AG04450 (cell line): ENCODE measurements around the gene RWDD1. TPM values are rescaled to one million over a fixed set of nuclear protein-coding genes. Genes with fewer than 3 reads are reported as not detected.

ENCODE experiments used
- CTCF ChIA-PET: fragments of 300-600, 350-600 bp; formaldehyde crosslinking; extraction: SDS; loops from one replicate; lab custom pipeline; 2022; ENCODE audit warnings: antibody characterized with exemption, inconsistent platforms; lab: Charles Lee
- POLR2A ChIA-PET: fragments of 350-600 bp; formaldehyde crosslinking; extraction: SDS; loops from one replicate; lab custom pipeline; 2021; ENCODE audit warnings: antibody characterized with exemption, inconsistent platforms; lab: Yijun Ruan, JAX
- DNase-seq: peaks from one replicate; pipeline ENCODE4 v3.0.0-alpha.2; 2011; ENCODE audit warnings: low read depth, low spot score
- H3K27ac ChIP-seq: one replicate; pipeline ENCODE4 v1.5.1; 2012; ENCODE audit warnings: low read depth, low read length, control low read depth
- H3K27me3 ChIP-seq: one replicate; pipeline ENCODE4 v1.6.0; 2012; ENCODE audit warnings: low read length; ENCODE audit not compliant: control insufficient read depth, insufficient read depth
- H3K4me3 ChIP-seq: 2 replicates; pipeline ENCODE4 v1.5.1; 2011; ENCODE audit warnings: mild to moderate bottlenecking, low read depth, low read length, control low read depth
- H3K9me3 ChIP-seq: 2 replicates; pipeline ENCODE4 v1.5.1; 2012; ENCODE audit warnings: low read length; ENCODE audit not compliant: control insufficient read depth, insufficient read depth
- polyA plus RNA-seq: library from polyadenylated mRNA; depleted of rRNA; stranded (reverse); fragments of >200 nt; gene quantifications from 2 replicates; pipeline ENCODE4 v1.2.3, GENCODE V29; 2011
- TF ChIP-seq, protein P1 (sequence below): IDR thresholded peaks from 2 replicates; pipeline ENCODE4 v1.5.1; 2011; ENCODE audit warnings: low read depth, low read length, control low read depth, inconsistent platforms

RWDD1 gene
- polyA plus RNA-seq, 1 experiment: 56.9 TPM

DNA sequence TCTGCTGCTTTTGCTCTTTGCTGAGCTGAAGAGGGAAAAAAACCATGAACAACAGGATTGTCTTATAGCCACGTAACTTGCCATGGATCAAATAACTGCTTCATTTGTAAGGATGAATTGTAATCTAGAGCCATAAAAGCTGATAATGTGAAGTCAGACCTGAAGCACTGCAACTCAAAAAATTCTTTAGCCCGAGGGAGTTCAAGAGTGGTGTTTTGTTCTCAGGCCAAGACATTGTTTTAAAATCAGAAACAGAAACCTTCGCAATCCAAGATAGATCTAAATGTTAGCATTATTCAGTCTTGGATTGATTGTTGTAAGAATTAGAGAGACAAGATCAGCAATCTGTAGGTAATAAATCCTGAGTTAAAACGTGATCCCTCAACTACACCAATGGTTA is 25.7 kb upstream of the RWDD1 start, which contains the start of gene TRAPPC3L:
TSS of gene TRAPPC3L (minus strand) at position 34 of the 400 bp plus-strand sequence. CDS start 170 bp downstream, outside the sequence.
- CTCF ChIA-PET: interaction anchor here (0.8 to 1.2 kb wide), 4 partner anchors 10 to 328 kb away, joined by 3 to 7 read pairs (median 4); no protein-coding TSS in a partner anchor
- H3K4me3 ChIP-seq: no peak within 1 kb of the TSS
- TF ChIP-seq, protein P1, sequence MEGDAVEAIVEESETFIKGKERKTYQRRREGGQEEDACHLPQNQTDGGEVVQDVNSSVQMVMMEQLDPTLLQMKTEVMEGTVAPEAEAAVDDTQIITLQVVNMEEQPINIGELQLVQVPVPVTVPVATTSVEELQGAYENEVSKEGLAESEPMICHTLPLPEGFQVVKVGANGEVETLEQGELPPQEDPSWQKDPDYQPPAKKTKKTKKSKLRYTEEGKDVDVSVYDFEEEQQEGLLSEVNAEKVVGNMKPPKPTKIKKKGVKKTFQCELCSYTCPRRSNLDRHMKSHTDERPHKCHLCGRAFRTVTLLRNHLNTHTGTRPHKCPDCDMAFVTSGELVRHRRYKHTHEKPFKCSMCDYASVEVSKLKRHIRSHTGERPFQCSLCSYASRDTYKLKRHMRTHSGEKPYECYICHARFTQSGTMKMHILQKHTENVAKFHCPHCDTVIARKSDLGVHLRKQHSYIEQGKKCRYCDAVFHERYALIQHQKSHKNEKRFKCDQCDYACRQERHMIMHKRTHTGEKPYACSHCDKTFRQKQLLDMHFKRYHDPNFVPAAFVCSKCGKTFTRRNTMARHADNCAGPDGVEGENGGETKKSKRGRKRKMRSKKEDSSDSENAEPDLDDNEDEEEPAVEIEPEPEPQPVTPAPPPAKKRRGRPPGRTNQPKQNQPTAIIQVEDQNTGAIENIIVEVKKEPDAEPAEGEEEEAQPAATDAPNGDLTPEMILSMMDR: no peak
- H3K9me3 ChIP-seq: no peaks in the 10 kb centered on the region
- H3K27ac ChIP-seq: no peak within 1 kb of the TSS
- H3K27me3 ChIP-seq: no peaks in the 10 kb centered on the region
- POLR2A ChIA-PET: no interaction called here
- DNase-seq: no peak

DNA sequence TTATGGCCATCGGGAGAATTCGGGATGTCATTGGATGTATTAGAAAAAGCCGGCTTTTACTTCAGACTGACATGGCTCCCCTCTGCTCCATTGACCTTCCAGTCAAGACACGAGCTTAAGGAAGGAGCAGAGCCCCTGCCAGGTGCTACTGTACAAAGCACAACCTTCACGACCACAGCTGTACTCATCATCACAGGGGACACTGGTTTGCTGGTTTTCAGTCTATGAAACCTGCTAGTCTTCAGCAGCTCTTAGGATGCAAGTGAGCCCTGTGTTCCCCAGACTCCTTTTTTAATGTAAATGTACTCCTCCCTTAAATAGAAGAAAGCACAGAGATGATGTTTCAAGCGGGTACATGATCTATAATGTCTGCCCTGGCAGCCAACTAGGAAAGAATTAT is 23.9 kb upstream of the RWDD1 start:
- H3K9me3 ChIP-seq: no peaks in the 10 kb centered on the region
- DNase-seq: no peak
- H3K4me3 ChIP-seq: no peak overlapping the region
- TF ChIP-seq, protein P1: no peak
- POLR2A ChIA-PET: no interaction called here
- H3K27me3 ChIP-seq: no peaks in the 10 kb centered on the region
- no peak overlapping the region for H3K27ac ChIP-seq
- CTCF ChIA-PET: interaction anchor here (1.0 to 1.4 kb wide), 3 partner anchors 14 to 36 kb away, joined by 3 to 7 read pairs (median 3); partner anchors contain the start of gene CALHM5

DNA sequence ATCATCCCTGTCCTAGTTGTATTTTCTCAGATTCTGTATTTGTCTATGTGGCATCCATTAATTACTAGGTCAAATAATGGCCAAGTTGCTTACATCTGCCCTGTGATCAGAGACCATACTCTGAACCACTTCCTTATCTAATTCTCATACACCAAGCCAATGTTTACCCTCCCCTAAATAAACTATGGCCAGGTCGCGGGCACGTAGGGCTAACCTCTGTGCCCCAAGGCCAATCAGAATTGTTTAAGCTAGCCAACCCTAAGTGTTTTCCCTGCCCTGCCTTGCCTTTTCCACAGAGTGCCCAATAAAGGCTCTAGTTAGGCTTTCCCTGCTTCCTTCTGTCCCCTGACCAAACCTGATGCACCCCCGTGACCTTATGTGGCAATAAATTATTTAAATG is 20.5 kb upstream of the RWDD1 start:
- H3K4me3 ChIP-seq: no peak overlapping the region
- ChIA-PET CTCF (interaction anchor here (0.8 to 1.5 kb wide), 5 partner anchors 10 to 263 kb away, joined by 3 to 6 read pairs (median 3); partner anchors contain the start of gene CALHM5), POLR2A (no interaction called here)
- no peak for DNase-seq
- H3K9me3 ChIP-seq: no peaks in the 10 kb centered on the region
- no peaks in the 10 kb centered on the region for H3K27me3 ChIP-seq
- no peak overlapping the region for H3K27ac ChIP-seq
- TF ChIP-seq, protein P1: no peak

DNA sequence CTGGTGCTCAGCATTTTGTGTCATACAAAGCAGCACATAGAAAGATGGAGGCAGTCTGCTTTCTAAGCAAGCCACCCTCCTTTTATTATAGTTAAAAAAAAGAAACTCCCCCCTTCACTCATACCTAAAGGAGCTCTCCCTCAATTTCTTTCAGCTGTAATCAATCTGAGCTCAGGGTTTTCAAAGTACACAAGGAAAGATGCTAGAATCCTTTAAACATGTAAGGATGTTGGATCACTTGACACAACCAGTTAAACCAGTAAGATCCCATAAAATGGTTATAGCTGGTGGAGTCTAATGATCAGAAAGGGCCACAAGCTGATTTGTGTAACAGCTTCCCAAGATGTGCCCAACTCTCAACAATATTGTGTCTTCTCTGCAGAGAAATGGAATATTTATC is 17.9 kb upstream of the RWDD1 start, which contains the start of gene CALHM4:
TSS of gene CALHM4 (plus strand) at position 301 of the 400 bp plus-strand sequence. CDS start at position 344, 43 bp downstream.
- ChIA-PET POLR2A (no interaction called here), CTCF (interaction anchor here (0.5 to 8.7 kb wide), 7 partner anchors 12 to 284 kb away, joined by 3 to 160 read pairs (median 4); partner anchors contain the start of gene RWDD1)
- Histone ChIP-seq H3K4me3 (no peak within 1 kb of the TSS), H3K27me3 (no peaks in the 10 kb centered on the region), H3K27ac (no peak within 1 kb of the TSS), H3K9me3 (no peaks in the 10 kb centered on the region)
- DNase-seq: no peak
- TF ChIP-seq, protein P1: no peak

DNA sequence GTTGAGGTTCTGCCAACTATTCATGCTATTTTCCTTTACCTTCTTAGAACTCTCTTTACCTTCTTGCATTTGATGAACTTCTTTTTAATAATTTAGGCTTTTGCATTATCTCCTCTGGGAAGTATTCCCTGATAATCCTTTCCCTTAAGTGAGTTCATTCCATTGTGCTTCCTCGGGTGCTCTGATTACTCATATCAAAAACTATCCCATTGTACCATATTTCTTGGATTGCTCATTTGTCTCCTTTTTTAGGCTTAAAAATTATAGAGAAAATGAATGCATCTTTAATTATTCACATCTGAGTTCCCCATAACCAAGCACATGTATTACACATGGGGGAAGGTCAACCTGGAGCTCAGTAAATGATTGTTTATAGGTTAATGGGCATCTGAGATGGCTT is 15.2 kb upstream of the RWDD1 start:
- Histone ChIP-seq H3K27me3 (no peaks in the 10 kb centered on the region), H3K4me3 (no peak overlapping the region), H3K9me3 (no peaks in the 10 kb centered on the region), H3K27ac (peak overlapping the region; percentile 49)
- DNase-seq: no peak
- POLR2A ChIA-PET: interaction anchor here (0.8 kb wide), 1 partner anchor 15 kb away, joined by 3 read pairs; the partner anchor contains the start of gene RWDD1
- TF ChIP-seq, protein P1: no peak
- CTCF ChIA-PET: interaction anchor here (1.3 to 8.7 kb wide), 5 partner anchors 24 to 339 kb away, joined by 4 to 160 read pairs (median 10); partner anchors contain the start of gene CALHM5
